NCI-H2196 treated with DMSO at 0.1 percent for 48 hours (cell line): Measurements from ENCODE around the gene OR2G2.

Experiments
- DNase-seq: peaks from one replicate; lab custom pipeline; 2025; ENCODE audit not compliant: unreplicated experiment; lab: John Stamatoyannopoulos, UW

OR2G2 gene

GRCh38 chr1:247588060-247588459, at the start of gene OR2G2:
TSS of gene OR2G2 (plus strand) at chr1:247588360. CDS start at chr1:247588360, 0 bp downstream.
- no peak for DNase-seq

GRCh38 chr1:247538561-247538960, 49.6 kb upstream of the OR2G2 start:
- DNase-seq, result no peak

GRCh38 chr1:247539215-247539614, 48.9 kb upstream of the OR2G2 start:
- DNase-seq, result no peak

GRCh38 chr1:247540581-247540980, 47.6 kb upstream of the OR2G2 start:
- DNase-seq, result no peak

- DNase-seq, result no peak
Measured at GRCh38 chr1:247542811-247543210, 45.3 kb upstream of the OR2G2 start.

- DNase-seq, result no peak
Measured at GRCh38 chr1:247548092-247548491, 40.1 kb upstream of the OR2G2 start.

- no peak for DNase-seq
Measured at GRCh38 chr1:247548769-247549182, 39.4 kb upstream of the OR2G2 start, which contains the start of gene GCSAML. TSS of gene GCSAML (plus strand) at chr1:247549134. CDS start at chr1:247549192, 58 bp downstream.

- DNase-seq, result no peak
Measured at GRCh38 chr1:247551721-247552120, 36.4 kb upstream of the OR2G2 start.

- no peak for DNase-seq
Measured at GRCh38 chr1:247552231-247552630, 35.9 kb upstream of the OR2G2 start.

GRCh38 chr1:247557926-247558674, 30.1 kb upstream of the OR2G2 start:
- no peak for DNase-seq

GRCh38 chr1:247561711-247562110, 26.4 kb upstream of the OR2G2 start:
- DNase-seq, result no peak

- no peak for DNase-seq
Measured at GRCh38 chr1:247562198-247562597, 26.0 kb upstream of the OR2G2 start.

GRCh38 chr1:247574236-247574635, 13.9 kb upstream of the OR2G2 start:
- DNase-seq, result no peak

- no peak for DNase-seq
Measured at GRCh38 chr1:247574664-247575063, 13.5 kb upstream of the OR2G2 start.

GRCh38 chr1:247576514-247576913, 11.6 kb upstream of the OR2G2 start:
- DNase-seq, result no peak

GRCh38 chr1:247578946-247579460, 9.2 kb upstream of the OR2G2 start:
- no peak for DNase-seq

GRCh38 chr1:247605286-247605685, 17.1 kb downstream of the OR2G2 start, which contains the start of gene OR2G3:
TSS of gene OR2G3 (plus strand) at chr1:247605586. CDS start at chr1:247605586, 0 bp downstream.
- DNase-seq, result no peak

GRCh38 chr1:247613405-247613804, 25.2 kb downstream of the OR2G2 start:
- DNase-seq, result no peak

GRCh38 chr1:247614625-247615024, 26.5 kb downstream of the OR2G2 start:
- DNase-seq, result no peak

- DNase-seq, result no peak
Measured at GRCh38 chr1:247627951-247628350, 39.8 kb downstream of the OR2G2 start.

- DNase-seq, result no peak
Measured at GRCh38 chr1:247638011-247638410, 49.9 kb downstream of the OR2G2 start.

GRCh38 chr1:247638781-247639180, 50.6 kb downstream of the OR2G2 start:
- no peak for DNase-seq
